ENCODE results near the gene RIMKLB. TPM values are rescaled to one million over a fixed set of nuclear protein-coding genes. Genes with fewer than 3 reads are reported as not detected.

RIMKLB gene
- total and polyA plus RNA-seq, 10 of the 15 experiments (the other 5 are each of a cell fraction or from before 2014, with no cell fraction given): 0.15 to 0.83 (median 0.46) TPM

DNA sequence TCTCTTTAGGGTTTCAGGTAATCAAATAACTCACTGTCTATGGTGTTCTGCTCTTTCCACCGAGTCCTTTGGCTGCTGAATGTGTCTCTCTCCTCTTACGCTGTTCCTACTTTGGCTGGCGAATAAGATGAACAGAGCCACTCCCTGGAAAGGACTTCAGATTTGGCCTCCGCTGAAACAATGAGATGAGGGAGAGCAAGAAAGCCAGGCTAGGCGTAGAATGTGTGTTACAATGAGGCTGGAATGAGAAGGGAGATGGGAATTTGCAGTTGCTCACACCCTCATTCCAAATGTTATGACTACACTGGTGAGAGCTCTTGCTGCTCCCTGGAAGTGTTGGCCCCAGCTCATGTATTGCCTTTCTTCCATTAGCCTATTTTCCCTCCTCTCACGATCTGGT is 35.2 kb upstream of the RIMKLB start, which contains the start of gene MFAP5 (continued):
- TF ChIP-seq KLF5 (IDR thresholded peaks at IDR 0.05; ENCODE audit: partially characterized antibody): no peak

DNA sequence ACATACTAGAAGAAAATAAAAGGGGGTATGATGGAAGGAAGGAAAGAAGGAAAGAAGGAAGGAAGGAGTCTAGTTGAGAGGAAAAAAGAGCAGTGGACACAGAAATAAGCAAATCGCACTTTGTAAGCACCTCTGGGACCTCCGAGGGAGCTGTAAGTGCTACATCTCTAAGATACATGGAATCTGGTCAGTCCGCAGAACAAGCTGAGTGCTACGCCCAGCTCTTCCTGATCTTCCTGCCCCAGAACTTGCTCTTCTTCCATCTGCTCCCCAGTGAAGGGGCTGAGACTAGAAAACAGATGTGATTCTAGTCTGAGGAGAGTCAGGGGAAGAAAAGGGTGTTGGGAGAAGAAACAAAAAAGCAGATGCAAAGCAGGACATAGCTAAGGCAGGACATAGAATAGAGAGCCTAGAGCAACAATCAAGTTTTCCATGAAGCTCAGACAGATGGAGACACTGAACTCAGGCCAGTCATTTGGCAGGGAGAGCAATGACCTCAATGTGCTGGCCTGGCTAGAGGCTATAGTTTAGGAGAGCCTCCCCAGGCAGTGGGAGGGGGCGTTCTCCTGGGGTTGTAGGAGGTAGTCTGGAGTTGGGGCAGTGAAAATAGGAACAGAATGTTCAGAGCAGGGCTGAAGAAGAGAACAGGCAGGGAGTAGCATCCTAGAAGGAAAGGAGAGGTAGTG is 33.4 kb upstream of the RIMKLB start:
- POLR2A ChIA-PET: no interaction called here
- no peak overlapping the region for H3K4me2 ChIP-seq (ENCODE audit: control insufficient read depth, insufficient read depth)
- peaks cover 0 to 5% of the 10 kb centered on the region in 2 experiments; a peak in 2 of 4 replicates for H3K27me3 ChIP-seq (replicated peaks in 1 of 2; ENCODE audit: control insufficient read depth in 2 of 2, insufficient read depth in 2 of 2, low read length in 1 of 2)
- no peaks in the 10 kb centered on the region for H4K20me1 ChIP-seq (ENCODE audit: control insufficient read depth, insufficient read depth)
- H3K9ac ChIP-seq (ENCODE audit: control insufficient read depth, insufficient read depth, low read length): no peak overlapping the region
- no peak for ATAC-seq
- TF ChIP-seq BRCA1 (IDR thresholded peaks at IDR 0.05; ENCODE audit: low read depth, low read length) (no peak), BMI1 (IDR thresholded peaks at IDR 0.05; ENCODE audit: borderline replicate concordance) (no peak), BHLHE40 (IDR thresholded peaks at IDR 0.05; ENCODE audit: borderline replicate concordance in 1 of 2, low read depth in 2 of 2, low read length in 1 of 2) (no peak), MEF2B (IDR thresholded peaks at IDR 0.05; ENCODE audit: partially characterized antibody, poor library complexity, severe bottlenecking) (no peak), SIX5 (IDR thresholded peaks at IDR 0.05; ENCODE audit: low read depth, low read length, severe bottlenecking) (no peak), NFIC (IDR thresholded peaks at IDR 0.05; ENCODE audit: low read depth, low read length) (no peak), NR2C1 (IDR thresholded peaks at IDR 0.05) (no peak), SREBF1 (IDR thresholded peaks at IDR 0.05; ENCODE audit: low read length) (no peak), FOXM1 (IDR thresholded peaks at IDR 0.05; ENCODE audit: low read depth, low read length) (no peak)
- TF ChIP-seq, protein P1, sequence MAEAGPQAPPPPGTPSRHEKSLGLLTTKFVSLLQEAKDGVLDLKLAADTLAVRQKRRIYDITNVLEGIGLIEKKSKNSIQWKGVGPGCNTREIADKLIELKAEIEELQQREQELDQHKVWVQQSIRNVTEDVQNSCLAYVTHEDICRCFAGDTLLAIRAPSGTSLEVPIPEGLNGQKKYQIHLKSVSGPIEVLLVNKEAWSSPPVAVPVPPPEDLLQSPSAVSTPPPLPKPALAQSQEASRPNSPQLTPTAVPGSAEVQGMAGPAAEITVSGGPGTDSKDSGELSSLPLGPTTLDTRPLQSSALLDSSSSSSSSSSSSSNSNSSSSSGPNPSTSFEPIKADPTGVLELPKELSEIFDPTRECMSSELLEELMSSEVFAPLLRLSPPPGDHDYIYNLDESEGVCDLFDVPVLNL (IDR thresholded peaks at IDR 0.05; ENCODE audit: low read depth, low read length): no peak
- TF ChIP-seq, protein P2, sequence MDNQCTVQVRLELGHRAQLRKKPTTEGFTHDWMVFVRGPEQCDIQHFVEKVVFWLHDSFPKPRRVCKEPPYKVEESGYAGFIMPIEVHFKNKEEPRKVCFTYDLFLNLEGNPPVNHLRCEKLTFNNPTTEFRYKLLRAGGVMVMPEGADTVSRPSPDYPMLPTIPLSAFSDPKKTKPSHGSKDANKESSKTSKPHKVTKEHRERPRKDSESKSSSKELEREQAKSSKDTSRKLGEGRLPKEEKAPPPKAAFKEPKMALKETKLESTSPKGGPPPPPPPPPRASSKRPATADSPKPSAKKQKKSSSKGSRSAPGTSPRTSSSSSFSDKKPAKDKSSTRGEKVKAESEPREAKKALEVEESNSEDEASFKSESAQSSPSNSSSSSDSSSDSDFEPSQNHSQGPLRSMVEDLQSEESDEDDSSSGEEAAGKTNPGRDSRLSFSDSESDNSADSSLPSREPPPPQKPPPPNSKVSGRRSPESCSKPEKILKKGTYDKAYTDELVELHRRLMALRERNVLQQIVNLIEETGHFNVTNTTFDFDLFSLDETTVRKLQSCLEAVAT (IDR thresholded peaks at IDR 0.05): no peak
- SMC1A ChIA-PET (ENCODE audit: uncharacterized antibody, unreplicated experiment): interaction anchor here (1.5 kb wide), 1 partner anchor 120 kb away, joined by 3 read pairs; no protein-coding TSS in a partner anchor
- no TSS peak for BruUV-seq (replicated peaks)
- H3K9me3 ChIP-seq (replicated peaks; ENCODE audit: control insufficient read depth, insufficient read depth, low read length): no peaks in the 10 kb centered on the region; the same call in 2 of the 3 replicates
- no peak overlapping the region for H2AFZ ChIP-seq (ENCODE audit: control insufficient read depth, low read depth, low read length)
- H3K4me3 ChIP-seq: no peak overlapping the region
- RAD21 ChIA-PET (ENCODE audit: unreplicated experiment): no interaction called here
- in situ Hi-C loops (cut with MboI): no loop called here
- CTCF ChIA-PET: interaction anchor here (1.6 kb wide), 1 partner anchor 374 kb away, joined by 4 read pairs; no protein-coding TSS in a partner anchor
- H3K4me1 ChIP-seq (ENCODE audit: control insufficient read depth, insufficient read depth, low read length): no peaks in the 10 kb centered on the region
- FAIRE-seq: no peak
- intact Hi-C loops (cut with micrococcal nuclease; ENCODE audit: unreplicated experiment): loop anchor here (5.0 kb wide), 1 partner anchor 373 kb away; no protein-coding TSS in a partner anchor
- DNase-seq (ENCODE audit: low read depth, low spot score): no peak
- H3K36me3 ChIP-seq (ENCODE audit: control insufficient read depth in 2 of 2, insufficient read depth in 2 of 2, low read length in 1 of 2): no peaks in the 10 kb centered on the region
- H3K27ac ChIP-seq (ENCODE audit: control insufficient read depth, insufficient read depth): no peak overlapping the region
- WGBS (ENCODE audit: insufficient coverage, insufficient replicate concordance, low lambda C conversion rate, missing lambda C conversion rate): 77% methylated on average over 5 of the region's 5 CpGs
- H3K79me2 ChIP-seq (ENCODE audit: control insufficient read depth, insufficient read depth, low read length): no peaks in the 10 kb centered on the region
